ENCODE data around the gene RB1.

RB1 gene

GRCh38 chr13:48508011-48508410 lies 204.5 kb downstream of the RB1 start:
- DNase-seq (ENCODE audit: extremely low spot score), result no peak
- no peak for TF ChIP-seq CTCF (IDR thresholded peaks at IDR 0.05; ENCODE audit: control extremely low read depth, extremely low read depth, low read depth, missing control alignments)
- POLR2A ChIA-PET, result no interaction called here
- CTCF ChIA-PET, result interaction anchor here (1.0 to 1.2 kb wide), 4 partner anchors 14 to 21 kb away, joined by 3 to 4 read pairs (median 3); no protein-coding TSS in a partner anchor

GRCh38 chr13:48510698-48511097 lies 207.1 kb downstream of the RB1 start:
- no peak for DNase-seq (ENCODE audit: extremely low spot score)
- ChIA-PET POLR2A (no interaction called here), CTCF (no interaction called here)
- TF ChIP-seq CTCF (IDR thresholded peaks at IDR 0.05; ENCODE audit: control extremely low read depth, extremely low read depth, low read depth, missing control alignments), result no peak

GRCh38 chr13:48511621-48512230 lies 208.2 kb downstream of the RB1 start:
- DNase-seq (ENCODE audit: extremely low spot score), result no peak
- ChIA-PET POLR2A (no interaction called here), CTCF (no interaction called here)
- TF ChIP-seq CTCF (IDR thresholded peaks at IDR 0.05; ENCODE audit: control extremely low read depth, extremely low read depth, low read depth, missing control alignments), result no peak

- ChIA-PET CTCF (interaction anchor here (1.3 kb wide), 1 partner anchor 9 kb away, joined by 5 read pairs; no protein-coding TSS in a partner anchor), POLR2A (no interaction called here)
- no peak for TF ChIP-seq CTCF (IDR thresholded peaks at IDR 0.05; ENCODE audit: control extremely low read depth, extremely low read depth, low read depth, missing control alignments)
- no peak for DNase-seq (ENCODE audit: extremely low spot score)
These were observed 211.2 kb downstream of the RB1 start for GRCh38 chr13:48514793-48515192.

- CTCF ChIA-PET, result interaction anchor here (0.9 to 1.3 kb wide), 2 partner anchors 9 to 10 kb away, joined by 4 to 5 read pairs; no protein-coding TSS in a partner anchor
- POLR2A ChIA-PET, result no interaction called here
- no peak for DNase-seq (ENCODE audit: extremely low spot score)
- TF ChIP-seq CTCF (IDR thresholded peaks at IDR 0.05; ENCODE audit: control extremely low read depth, extremely low read depth, low read depth, missing control alignments), result no peak
These were observed 212.2 kb downstream of the RB1 start for GRCh38 chr13:48515732-48516131.

- DNase-seq (ENCODE audit: extremely low spot score), result no peak
- CTCF ChIA-PET, result interaction anchor here (0.8 to 1.3 kb wide), 3 partner anchors 10 to 63 kb away, joined by 3 to 4 read pairs (median 4); no protein-coding TSS in a partner anchor
- no peak for TF ChIP-seq CTCF (IDR thresholded peaks at IDR 0.05; ENCODE audit: control extremely low read depth, extremely low read depth, low read depth, missing control alignments)
- POLR2A ChIA-PET, result no interaction called here
These were observed 214.5 kb downstream of the RB1 start for GRCh38 chr13:48518083-48518482.
